ENCODE data around the gene MMP14. TPM values are rescaled to one million over a fixed set of nuclear protein-coding genes. Genes with fewer than 3 reads are reported as not detected.
A peak's percentile ranks its signal among the peaks of the same experiment; 100 is the strongest.

Gene MMP14
- total and polyA plus RNA-seq, 2 of the 13 experiments (the other 11 are each of a cell fraction or from before 2014, with no cell fraction given) = 5.2 to 9.8 TPM

GRCh38 chr14:22872033-22872832 lies 35.8 kb downstream of the MMP14 start (continued):
- TF ChIP-seq RBM39 (IDR thresholded peaks at IDR 0.05; ENCODE audit: low read depth, low read length, poor library complexity, severe bottlenecking) = no peak
- TF ChIP-seq ZNF775 (CRISPR knock-in tag; IDR thresholded peaks at IDR 0.05; ENCODE audit: borderline replicate concordance) = no peak
- TF ChIP-seq HMGXB4 (CRISPR knock-in tag; IDR thresholded peaks at IDR 0.05; ENCODE audit: borderline replicate concordance in 1 of 2, low read depth in 1 of 2) = peak; percentile 83 to 99
- peak; percentile 36; the same call in 1 of the 3 replicates for TF ChIP-seq MXI1 (IDR thresholded peaks at IDR 0.05; ENCODE audit: borderline replicate concordance, low read depth, low read length)
- no peak for TF ChIP-seq CHD4 (IDR thresholded peaks at IDR 0.05; ENCODE audit: borderline replicate concordance, low read length)
- TF ChIP-seq BRF2 (CRISPR knock-in tag; IDR thresholded peaks at IDR 0.05) = no peak
- peak; percentile 65; the same call in 1 of the 2 replicates for TF ChIP-seq PPARG (CRISPR knock-in tag; conservative IDR thresholded peaks at IDR 0.05)
- no peak for TF ChIP-seq ZNF326 (CRISPR knock-in tag; IDR thresholded peaks at IDR 0.05; ENCODE audit: borderline replicate concordance)
- peak; percentile 43; the same call in 1 of the 2 replicates for TF ChIP-seq MTA1 (CRISPR knock-in tag; IDR thresholded peaks at IDR 0.05; ENCODE audit: borderline replicate concordance)
- TF ChIP-seq TEAD2 (CRISPR knock-in tag; IDR thresholded peaks at IDR 0.05) = 0 out of 2 replicates have a peak, but pooled peaks have one; percentile 10
- TF ChIP-seq ZNF143 (CRISPR knock-in tag; IDR thresholded peaks at IDR 0.05) = peak; percentile 7; the same call in 1 of the 2 replicates
- TF ChIP-seq ZNF256 (CRISPR knock-in tag; conservative IDR thresholded peaks at IDR 0.05) = 0 out of 2 replicates have a peak, but pooled peaks have one; percentile 0
- TF ChIP-seq FOXA3 (CRISPR knock-in tag; IDR thresholded peaks at IDR 0.05) = no peak
- TF ChIP-seq KDM2A (CRISPR knock-in tag; IDR thresholded peaks at IDR 0.05; ENCODE audit: borderline replicate concordance, low read depth) = peak; percentile 28; the same call in 1 of the 2 replicates
- peak; percentile 47 for TF ChIP-seq HNRNPH1 (optimal IDR thresholded peaks at IDR 0.05; ENCODE audit: low read depth, low read length)
- no peak for TF ChIP-seq TFDP2 (CRISPR knock-in tag; IDR thresholded peaks at IDR 0.05)
- TF ChIP-seq ZMYM3 (CRISPR knock-in tag; IDR thresholded peaks at IDR 0.05) = 0 out of 2 replicates have a peak, but pooled peaks have one; percentile 36
- TF ChIP-seq PHF8 (CRISPR knock-in tag; IDR thresholded peaks at IDR 0.05) = no peak
- no peak for TF ChIP-seq BHLHE40 (IDR thresholded peaks at IDR 0.05; ENCODE audit: low read length)
- no peak for TF ChIP-seq HOXA9 (CRISPR knock-in tag; IDR thresholded peaks at IDR 0.05; ENCODE audit: borderline replicate concordance)
- TF ChIP-seq IKZF1 (IDR thresholded peaks at IDR 0.05) = no peak
- no peak; the same call in 1 of the 2 replicates for TF ChIP-seq ZC3H4 (CRISPR knock-in tag; IDR thresholded peaks at IDR 0.05; ENCODE audit: borderline replicate concordance)
- no peak for TF ChIP-seq PAX8 (CRISPR knock-in tag; IDR thresholded peaks at IDR 0.05; ENCODE audit: borderline replicate concordance)
